ENCODE results near the gene GCAT. TPM values are rescaled to one million over a fixed set of nuclear protein-coding genes. Genes with fewer than 3 reads are reported as not detected.

GCAT gene
- total RNA-seq, 1 experiment from 2014 or later: 24.8 TPM

DNA sequence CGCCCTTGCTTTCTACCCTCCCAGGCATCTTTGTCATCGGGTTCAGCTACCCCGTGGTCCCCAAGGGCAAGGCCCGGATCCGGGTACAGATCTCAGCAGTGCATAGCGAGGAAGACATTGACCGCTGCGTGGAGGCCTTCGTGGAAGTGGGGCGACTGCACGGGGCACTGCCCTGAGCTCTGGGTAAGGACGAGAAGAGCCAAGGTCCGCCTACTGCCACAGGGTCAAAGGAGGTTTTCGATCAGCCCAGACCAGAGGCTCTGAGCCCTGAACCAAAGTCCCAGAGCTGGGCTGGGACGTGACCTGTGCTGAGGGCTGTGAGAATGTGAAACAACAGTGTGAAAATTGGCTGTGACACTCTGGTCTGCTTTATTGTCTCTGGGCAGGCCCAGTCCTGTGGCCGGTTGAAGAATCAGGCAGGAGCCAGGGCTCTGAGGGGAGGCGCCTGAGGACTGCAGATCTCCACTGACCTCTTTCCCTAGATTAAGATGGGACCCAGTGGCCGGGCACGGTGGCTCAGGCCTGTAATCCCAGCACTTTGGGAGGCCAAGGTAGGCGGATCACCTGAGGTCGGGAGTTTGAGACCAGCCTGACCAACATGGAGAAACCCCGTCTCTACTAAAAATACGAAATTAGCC, 8.9 kb downstream of the GCAT start:
- Mint-ChIP-seq H3K4me1 (ENCODE audit: low read depth, unreplicated experiment) (peaks cover 6% of the 10 kb centered on the region), H3K9me3 (ENCODE audit: unreplicated experiment) (no peaks in the 10 kb centered on the region), H3K36me3 (ENCODE audit: insufficient read depth, unreplicated experiment) (peaks cover 56% of the 10 kb centered on the region), H3K27me3 (ENCODE audit: insufficient read depth, unreplicated experiment) (no peaks in the 10 kb centered on the region), H3K4me3 (ENCODE audit: unreplicated experiment) (no peak overlapping the region), H3K27ac (ENCODE audit: unreplicated experiment) (no peak overlapping the region)
- peaks cover 9% of the 10 kb centered on the region for H3K4me1 ChIP-seq
- BruUV-seq (replicated peaks): no TSS peak
- no peaks in the 10 kb centered on the region for H3K9me3 ChIP-seq
- no peak overlapping the region for H3K4me3 ChIP-seq (ENCODE audit: low read depth, low read length)
- no peak for DNase-seq
- peaks cover 1% of the 10 kb centered on the region for H3K36me3 ChIP-seq (ENCODE audit: control insufficient read depth, insufficient read depth, low read length)
- intact Hi-C loops (cut with micrococcal nuclease; ENCODE audit: unreplicated experiment): loop anchor here (1.0 kb wide), 2 partner anchors 47 to 149 kb away; no protein-coding TSS in a partner anchor
- ChIA-PET POLR2A (interaction anchor here (0.6 to 0.7 kb wide), 3 partner anchors 28 to 67 kb away, joined by 3 to 4 read pairs (median 4); partner anchors contain the start of gene ANKRD54), CTCF (interaction anchor here (0.7 to 3.3 kb wide), 3 partner anchors 9 to 47 kb away, joined by 3 to 41 read pairs (median 12); partner anchors contain the start of gene GCAT)
- H3K27me3 ChIP-seq (replicated peaks; ENCODE audit: control insufficient read depth, insufficient read depth, low read length): no peaks in the 10 kb centered on the region
- no peak for TF ChIP-seq CTCF (IDR thresholded peaks at IDR 0.05; ENCODE audit: insufficient read depth in 1 of 2, low read depth in 1 of 2, low read length in 1 of 2, severe bottlenecking in 1 of 2, unreplicated experiment in 1 of 2)

- Mint-ChIP-seq H3K9me3 (ENCODE audit: unreplicated experiment) (no peaks in the 10 kb centered on the region), H3K27me3 (ENCODE audit: insufficient read depth, unreplicated experiment) (no peaks in the 10 kb centered on the region), H3K36me3 (ENCODE audit: insufficient read depth, unreplicated experiment) (peaks cover 49% of the 10 kb centered on the region), H3K4me1 (ENCODE audit: low read depth, unreplicated experiment) (peaks cover 12% of the 10 kb centered on the region), H3K27ac (ENCODE audit: unreplicated experiment) (no peak overlapping the region), H3K4me3 (ENCODE audit: unreplicated experiment) (peak overlapping the region; percentile 37)
- ChIA-PET POLR2A (interaction anchor here (0.7 to 1.8 kb wide), 3 partner anchors 10 to 401 kb away, joined by 4 to 13 read pairs (median 4); partner anchors contain the start of genes ANKRD54 and GCAT), CTCF (interaction anchor here (0.6 to 3.3 kb wide), 13 partner anchors 10 to 1337 kb away, joined by 3 to 41 read pairs (median 3); partner anchors contain the start of genes GCAT and MICALL1)
- intact Hi-C loops (cut with micrococcal nuclease; ENCODE audit: unreplicated experiment): loop anchor here (1.0 kb wide), 2 partner anchors 45 to 147 kb away; no protein-coding TSS in a partner anchor
- H3K4me1 ChIP-seq: peaks cover 9% of the 10 kb centered on the region
- H3K9me3 ChIP-seq: no peaks in the 10 kb centered on the region
- H3K4me3 ChIP-seq (ENCODE audit: low read depth, low read length): no peak overlapping the region
- no TSS peak for BruUV-seq (replicated peaks)
- peak; percentile 72 to 91 for DNase-seq
- peaks cover 1% of the 10 kb centered on the region for H3K36me3 ChIP-seq (ENCODE audit: control insufficient read depth, insufficient read depth, low read length)
- no peaks in the 10 kb centered on the region for H3K27me3 ChIP-seq (replicated peaks; ENCODE audit: control insufficient read depth, insufficient read depth, low read length)
- TF ChIP-seq CTCF (IDR thresholded peaks at IDR 0.05; ENCODE audit: insufficient read depth in 1 of 2, low read depth in 1 of 2, low read length in 1 of 2, severe bottlenecking in 1 of 2, unreplicated experiment in 1 of 2): peak; percentile 85 to 87
These were observed 10.1 kb downstream of the GCAT start for GRCh38 chr22:37817705-37818408.

DNA sequence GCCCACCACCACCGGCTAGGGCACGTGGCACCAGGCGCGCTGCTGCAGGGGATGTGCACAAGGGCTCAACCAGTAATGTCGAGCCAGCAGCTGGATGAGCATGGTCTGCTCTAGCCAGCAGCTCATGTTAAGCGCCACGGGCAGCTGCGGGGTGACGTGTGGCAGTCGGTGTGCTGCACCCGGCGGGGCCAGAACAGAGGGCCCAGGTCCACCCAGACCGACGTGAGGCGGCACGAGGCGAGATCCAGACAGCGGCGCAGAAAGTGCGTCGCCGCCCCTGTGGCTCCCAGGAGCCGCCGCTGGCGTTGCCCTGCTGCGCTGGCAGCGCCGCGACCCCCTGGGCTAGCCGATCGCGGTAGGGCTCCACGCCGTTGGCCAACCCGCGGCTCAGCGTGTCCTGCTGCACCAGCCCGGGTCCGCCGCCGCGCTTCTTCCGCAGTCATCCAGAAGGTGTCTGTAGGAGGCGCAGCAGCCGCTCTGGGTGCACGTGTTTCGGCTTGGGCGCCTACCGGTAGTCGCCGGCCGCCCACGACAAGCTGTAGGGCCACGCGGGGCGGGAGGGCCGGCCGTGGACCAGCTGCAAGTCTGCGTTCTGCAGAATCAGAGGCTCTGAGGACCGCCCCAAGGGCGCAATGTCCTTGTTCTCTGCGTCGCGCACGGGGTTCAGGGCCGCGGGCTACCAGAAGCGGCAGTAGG, 10.8 kb downstream of the GCAT start:
- Mint-ChIP-seq H3K4me1 (ENCODE audit: low read depth, unreplicated experiment) (peaks cover 12% of the 10 kb centered on the region), H3K27ac (ENCODE audit: unreplicated experiment) (no peak overlapping the region), H3K36me3 (ENCODE audit: insufficient read depth, unreplicated experiment) (peaks cover 42% of the 10 kb centered on the region), H3K27me3 (ENCODE audit: insufficient read depth, unreplicated experiment) (no peaks in the 10 kb centered on the region), H3K4me3 (ENCODE audit: unreplicated experiment) (no peak overlapping the region), H3K9me3 (ENCODE audit: unreplicated experiment) (no peaks in the 10 kb centered on the region)
- DNase-seq: no peak
- BruUV-seq (replicated peaks): no TSS peak
- no peaks in the 10 kb centered on the region for H3K27me3 ChIP-seq (replicated peaks; ENCODE audit: control insufficient read depth, insufficient read depth, low read length)
- CTCF ChIA-PET: interaction anchor here (0.6 to 3.3 kb wide), 5 partner anchors 11 to 97 kb away, joined by 3 to 41 read pairs (median 4); partner anchors contain the start of gene GCAT
- intact Hi-C loops (cut with micrococcal nuclease; ENCODE audit: unreplicated experiment): no loop called here
- H3K4me3 ChIP-seq (ENCODE audit: low read depth, low read length): no peak overlapping the region
- POLR2A ChIA-PET: interaction anchor here (0.7 to 1.8 kb wide), 2 partner anchors 11 to 401 kb away, joined by 4 to 13 read pairs; partner anchors contain the start of gene GCAT
- H3K36me3 ChIP-seq (ENCODE audit: control insufficient read depth, insufficient read depth, low read length): peaks cover 1% of the 10 kb centered on the region
- H3K9me3 ChIP-seq: no peaks in the 10 kb centered on the region
- peaks cover 9% of the 10 kb centered on the region for H3K4me1 ChIP-seq
- TF ChIP-seq CTCF (IDR thresholded peaks at IDR 0.05; ENCODE audit: insufficient read depth in 1 of 2, low read depth in 1 of 2, low read length in 1 of 2, severe bottlenecking in 1 of 2, unreplicated experiment in 1 of 2): no peak

Measured in Caco-2 (cell line).